ENCODE measurements around the gene KLHL6.
"Not testable (repeated sequence)": the region's sequence is repeated elsewhere in the genome, so short reads cannot be mapped to it uniquely, and the experiment has no call there.

Gene KLHL6

DNA sequence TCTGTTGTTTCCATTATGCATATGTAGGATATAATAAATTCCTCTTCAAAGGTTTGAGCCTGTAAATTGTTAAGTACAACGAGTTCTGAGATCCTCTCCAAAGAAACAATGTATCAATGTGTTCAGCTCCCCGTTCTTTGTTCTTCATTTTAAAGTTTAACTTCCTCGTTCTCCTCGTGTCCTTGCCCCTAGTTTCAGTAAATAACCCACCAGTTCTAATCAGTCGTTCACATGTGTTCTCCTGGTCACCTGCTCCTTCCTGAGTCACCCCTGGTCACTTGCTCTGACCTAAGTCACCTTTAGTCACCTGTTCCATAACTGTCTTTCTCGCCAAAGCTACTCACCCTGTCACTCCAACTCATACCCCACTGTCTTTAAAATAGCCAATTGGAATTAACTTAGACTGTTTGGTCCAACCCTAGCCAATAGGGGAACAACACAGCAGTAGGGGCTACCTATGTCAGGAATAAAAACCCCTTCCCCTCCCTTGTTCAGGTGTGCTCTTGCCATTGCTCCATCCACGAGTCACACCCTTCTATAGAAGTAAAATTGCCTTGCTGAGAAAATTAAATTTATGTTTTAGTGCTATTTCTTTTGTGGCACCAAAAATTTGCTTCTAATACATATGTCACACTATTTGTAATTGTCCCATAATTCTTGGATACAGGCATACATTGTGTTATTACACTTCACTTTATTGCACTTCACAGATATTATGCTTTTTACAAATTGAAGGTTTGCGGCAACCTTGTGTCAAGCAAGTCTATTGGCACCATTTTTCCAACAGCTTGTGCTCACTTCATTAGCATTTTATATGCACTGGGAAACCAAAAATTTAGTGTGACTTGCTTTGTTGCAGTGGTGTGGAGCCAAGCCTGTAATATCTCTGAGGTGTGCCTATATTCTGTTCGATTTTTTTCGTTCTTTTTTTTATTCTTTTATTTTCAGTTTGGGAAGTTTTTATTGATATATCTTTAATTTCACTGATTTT, 111.8 kb downstream of the KLHL6 start:
- no peak for DNase-seq (ENCODE audit: low read depth)

DNA sequence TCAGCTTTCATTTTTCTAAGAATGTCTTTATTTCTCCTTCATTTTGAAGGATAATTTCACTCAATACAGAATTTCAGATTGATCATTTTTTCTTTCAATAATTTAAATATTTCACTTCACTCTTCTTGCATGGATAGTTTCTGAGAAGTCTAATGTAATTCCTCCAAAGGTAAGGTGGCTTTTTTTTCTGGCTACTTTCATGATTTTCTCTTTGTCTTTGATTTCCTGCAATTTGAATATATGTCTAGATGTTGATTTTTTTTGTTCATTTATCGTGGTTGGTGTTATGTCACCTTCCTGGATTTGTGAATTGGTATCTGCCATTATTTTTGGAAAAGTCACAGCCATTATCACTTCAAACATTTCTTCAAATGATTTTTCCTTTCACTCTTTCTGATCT, 112.5 kb downstream of the KLHL6 start:
- DNase-seq (ENCODE audit: low read depth): no peak

DNA sequence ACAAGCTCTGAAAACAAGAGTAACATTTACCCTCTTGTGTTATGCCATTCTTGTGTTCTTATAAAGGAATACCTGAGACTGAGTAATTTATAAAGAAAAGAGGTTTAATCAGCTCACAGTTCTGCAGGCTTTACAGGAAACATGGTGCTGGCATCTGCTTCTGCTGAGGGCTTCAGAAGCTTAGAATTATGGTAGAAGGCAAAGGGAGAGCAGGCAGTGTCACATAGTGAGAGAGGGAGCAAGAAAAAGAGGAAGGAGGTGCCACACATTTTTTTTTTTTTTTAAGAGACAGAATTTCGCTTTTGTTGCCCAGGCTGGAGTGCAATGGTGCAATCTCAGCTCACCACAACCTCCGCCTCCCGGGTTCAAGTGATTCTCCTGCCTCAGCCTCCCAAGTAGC, 115.0 kb downstream of the KLHL6 start:
- DNase-seq (ENCODE audit: low read depth): not testable (repeated sequence)

DNA sequence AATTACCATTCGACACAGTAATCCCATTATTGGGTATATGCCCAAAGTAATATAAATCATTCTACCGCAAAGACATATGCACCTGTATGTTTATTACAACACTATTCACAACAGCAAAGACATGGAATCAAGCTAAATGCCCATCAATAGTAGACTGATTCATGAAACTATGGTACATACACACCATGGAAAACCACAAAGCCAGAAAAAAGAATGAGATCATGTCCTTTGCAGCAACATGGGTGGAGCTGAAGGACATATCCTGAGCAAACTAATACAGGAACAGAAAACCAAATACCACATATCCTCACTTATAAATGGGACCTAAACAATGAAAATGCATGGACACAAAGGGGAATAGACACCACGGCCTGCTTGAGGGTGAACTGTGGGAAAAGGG, 116.0 kb downstream of the KLHL6 start:
- DNase-seq (ENCODE audit: low read depth): no peak

DNA sequence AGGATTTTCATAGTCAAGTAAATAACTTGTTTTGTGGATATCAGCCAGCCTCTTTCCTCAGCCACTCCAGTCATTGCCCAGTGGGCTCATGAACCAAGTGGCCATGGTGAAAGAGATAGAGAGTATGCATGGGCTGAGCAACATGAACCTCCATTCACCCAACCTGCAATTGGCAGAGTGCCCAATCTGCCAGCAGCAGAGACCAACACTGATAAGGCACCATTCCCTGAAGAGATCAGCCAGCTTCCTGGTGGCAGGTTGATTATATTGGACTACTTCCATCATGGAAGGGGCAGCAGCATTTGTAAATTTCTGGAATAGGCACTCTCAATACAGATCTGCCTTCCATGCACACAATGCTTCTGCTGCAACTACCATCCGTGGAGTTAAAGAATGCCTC, 116.8 kb downstream of the KLHL6 start:
- DNase-seq (ENCODE audit: low read depth): no peak

DNA sequence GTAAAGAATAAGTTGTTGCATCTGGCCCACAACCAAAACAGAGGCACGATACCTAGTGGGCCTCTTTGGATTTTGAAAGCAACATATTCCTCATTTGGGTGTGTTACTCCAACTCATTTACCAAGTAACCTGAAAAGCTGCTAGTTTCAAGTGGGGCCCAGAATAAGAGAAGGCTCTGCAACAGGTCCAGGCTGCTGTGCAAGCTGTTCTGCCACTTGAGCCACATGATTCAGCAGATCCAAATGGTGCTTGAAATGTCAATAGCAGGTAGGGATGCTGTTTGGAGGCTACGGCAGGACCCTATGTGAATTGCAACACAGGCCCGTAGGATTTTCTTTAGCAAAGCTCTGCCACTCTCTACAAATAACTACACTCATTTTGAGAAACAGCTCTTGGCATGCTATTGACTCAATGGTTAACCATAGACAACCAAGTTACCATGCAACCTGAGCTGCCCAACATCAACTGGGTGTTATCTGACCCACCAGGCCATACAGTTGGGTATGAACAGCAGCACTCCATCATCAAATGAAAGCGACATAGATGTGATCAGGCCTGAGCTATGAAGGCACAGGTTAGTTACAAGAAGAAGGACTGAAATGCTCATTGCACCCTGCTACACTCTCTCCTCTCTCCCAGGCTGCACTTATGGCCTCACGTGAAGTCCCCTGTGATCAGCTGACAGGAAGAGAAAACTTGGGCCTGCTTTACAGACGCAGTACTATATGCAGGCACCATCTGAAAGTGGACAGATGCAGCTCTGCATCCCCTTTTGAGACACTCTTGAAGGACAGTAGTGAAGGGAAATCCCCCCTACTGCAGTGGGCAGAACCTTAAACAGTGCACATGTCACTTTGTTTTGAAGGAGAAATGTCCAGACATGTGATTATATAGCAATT, 117.6 kb downstream of the KLHL6 start:
- DNase-seq (ENCODE audit: low read depth): no peak

Measured in HS-5 (cell line).